HG03378 (cell line): ENCODE measurements around the gene PRKCA.
A peak's percentile ranks its signal among the peaks of the same experiment; 100 is the strongest.
"Not testable (repeated sequence)": the region's sequence is repeated elsewhere in the genome, so short reads cannot be mapped to it uniquely, and the experiment has no call there.

ENCODE experiments used
- ATAC-seq: cut with Tn5 transposase; IDR thresholded peaks from one replicate; pipeline ENCODE4 v1.9.1; 2021; ENCODE audit warnings: mild to moderate bottlenecking, moderate library complexity; ENCODE audit not compliant: unreplicated experiment

The PRKCA gene

GRCh38 chr17:66695098-66695497, 392.7 kb downstream of the PRKCA start:
- ATAC-seq: no peak

- ATAC-seq: no peak
Measured at GRCh38 chr17:66698270-66698669, 395.9 kb downstream of the PRKCA start.

- no peak for ATAC-seq
Measured at GRCh38 chr17:66701462-66701861, 399.0 kb downstream of the PRKCA start.

GRCh38 chr17:66702106-66702936, 399.9 kb downstream of the PRKCA start:
- no peak for ATAC-seq

GRCh38 chr17:66704858-66705520, 402.6 kb downstream of the PRKCA start:
- ATAC-seq: peak; percentile 23

GRCh38 chr17:66706851-66707450, 404.5 kb downstream of the PRKCA start:
- no peak for ATAC-seq

- no peak for ATAC-seq
Measured at GRCh38 chr17:66711401-66711800, 409.0 kb downstream of the PRKCA start.

GRCh38 chr17:66711881-66712321, 409.5 kb downstream of the PRKCA start:
- no peak for ATAC-seq

- ATAC-seq: no peak
Measured at GRCh38 chr17:66712453-66712852, 410.0 kb downstream of the PRKCA start.

- ATAC-seq: not testable (repeated sequence)
Measured at GRCh38 chr17:66713021-66713532, 410.7 kb downstream of the PRKCA start.

- ATAC-seq: peak; percentile 72
Measured at GRCh38 chr17:66713533-66714042, 411.2 kb downstream of the PRKCA start.

- ATAC-seq: no peak
Measured at GRCh38 chr17:66714046-66715023, 411.9 kb downstream of the PRKCA start.

GRCh38 chr17:66715076-66715675, 412.8 kb downstream of the PRKCA start:
- ATAC-seq: no peak

- no peak for ATAC-seq
Measured at GRCh38 chr17:66715745-66716156, 413.3 kb downstream of the PRKCA start.

- no peak for ATAC-seq
Measured at GRCh38 chr17:66716236-66717026, 414.0 kb downstream of the PRKCA start.

GRCh38 chr17:66717641-66718058, 415.2 kb downstream of the PRKCA start:
- ATAC-seq: peak; percentile 64

GRCh38 chr17:66720027-66720426, 417.6 kb downstream of the PRKCA start:
- ATAC-seq: no peak

- ATAC-seq: no peak
Measured at GRCh38 chr17:66720567-66720966, 418.2 kb downstream of the PRKCA start.

GRCh38 chr17:66722341-66722740, 419.9 kb downstream of the PRKCA start:
- no peak for ATAC-seq
